ENCODE measurements around the gene ST6GALNAC4. TPM values are rescaled to one million over a fixed set of nuclear protein-coding genes. Genes with fewer than 3 reads are reported as not detected.

Gene ST6GALNAC4, protein sequence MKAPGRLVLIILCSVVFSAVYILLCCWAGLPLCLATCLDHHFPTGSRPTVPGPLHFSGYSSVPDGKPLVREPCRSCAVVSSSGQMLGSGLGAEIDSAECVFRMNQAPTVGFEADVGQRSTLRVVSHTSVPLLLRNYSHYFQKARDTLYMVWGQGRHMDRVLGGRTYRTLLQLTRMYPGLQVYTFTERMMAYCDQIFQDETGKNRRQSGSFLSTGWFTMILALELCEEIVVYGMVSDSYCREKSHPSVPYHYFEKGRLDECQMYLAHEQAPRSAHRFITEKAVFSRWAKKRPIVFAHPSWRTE
- total RNA-seq = 198 and 199 TPM in 2 replicates
- total RNA-seq (2013) = 26.9 TPM
- 80.5 and 98.8 TPM in 2 replicates for polyA plus RNA-seq
- 77.7 and 116 TPM in 2 replicates for polyA minus RNA-seq

DNA sequence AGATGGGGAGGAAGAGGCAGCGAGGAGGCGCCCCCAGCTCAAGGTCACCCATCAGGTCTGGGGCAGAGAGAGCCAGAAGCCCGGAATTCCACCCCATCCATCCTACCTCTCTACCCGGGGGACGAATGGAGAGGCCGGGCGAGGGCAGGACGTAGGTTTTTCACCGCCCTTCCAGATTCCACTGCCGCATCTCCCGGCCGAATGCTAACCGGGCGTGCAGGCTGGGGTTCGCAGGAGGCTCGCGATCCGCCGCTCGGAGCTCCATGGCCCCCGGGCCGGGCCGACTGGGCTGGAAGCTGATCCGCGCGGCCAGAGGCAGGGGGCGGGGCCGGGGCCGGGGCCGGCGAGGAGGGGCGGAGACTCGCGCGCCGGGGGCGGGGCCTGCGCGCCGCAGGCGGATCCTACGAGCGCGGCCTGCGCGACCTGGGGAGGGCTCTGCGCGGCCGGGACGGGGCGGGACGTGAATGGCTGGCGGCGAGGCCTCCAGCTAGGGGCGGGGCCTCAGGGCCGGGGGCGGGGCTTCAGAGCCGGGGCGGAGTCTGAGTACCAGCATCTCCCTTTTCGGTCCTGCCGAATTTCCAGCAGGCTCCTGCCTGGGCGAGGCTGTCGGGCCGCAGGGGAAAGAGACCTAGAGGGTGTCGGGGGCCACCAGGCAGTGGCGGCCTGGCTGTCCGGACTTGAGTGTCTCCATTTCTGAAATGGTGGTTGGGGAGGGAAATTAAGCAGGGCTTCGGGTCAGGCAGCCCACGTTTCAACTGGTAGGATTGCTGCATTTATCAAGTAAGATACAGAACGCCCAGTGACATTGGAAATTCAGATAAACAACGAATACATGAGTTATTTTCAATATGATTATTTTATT lies at the start of gene ST6GALNAC4:
TSS of gene ST6GALNAC4 (minus strand) at position 322 of the 862 bp plus-strand sequence. CDS start 622 bp downstream, outside the sequence.
- peaks cover 70% of the 10 kb centered on the region for H3K79me2 ChIP-seq (ENCODE audit: control insufficient read depth, insufficient read depth, low read length)
- peak within 1 kb of the TSS; percentile 94 for H3K4me3 Mint-ChIP-seq

More for the DNA sequence above, at the start of gene ST6GALNAC4:
- Histone ChIP-seq H2AFZ (ENCODE audit: insufficient read depth, low read depth, low read length, poor library complexity, severe bottlenecking) (peak within 1 kb of the TSS; percentile 68), H3K4me3 (ENCODE audit: control extremely low read depth in 1 of 5, extremely low read depth in 1 of 5, insufficient read depth in 1 of 5, low read depth in 2 of 5, low read length in 4 of 5) (peak within 1 kb of the TSS; percentile 71 to 99 (median 79)), H4K20me1 (ENCODE audit: control insufficient read depth, insufficient read depth, low read length, poor library complexity, severe bottlenecking) (no peaks in the 10 kb centered on the region), H3K4me2 (replicated peaks; ENCODE audit: low read depth, low read length, poor library complexity, severe bottlenecking) (peak within 1 kb of the TSS; percentile 100), H3K27me3 (replicated peaks in 1 of 4; ENCODE audit: control extremely low read depth in 1 of 4, control insufficient read depth in 3 of 4, insufficient read depth in 4 of 4, low read length in 3 of 4) (peaks cover 0 to 2% (median 0%) of the 10 kb centered on the region in 4 experiments), H3K9me3 (ENCODE audit: control extremely low read depth in 1 of 3, control insufficient read depth in 2 of 3, insufficient read depth in 1 of 3, low read length in 2 of 3) (no peaks in the 10 kb centered on the region), H3K9ac (ENCODE audit: low read length) (peak within 1 kb of the TSS; percentile 97), H3K4me1 (ENCODE audit: control insufficient read depth in 2 of 2, insufficient read depth in 2 of 2, low read length in 2 of 2) (peaks cover 44 to 77% of the 10 kb centered on the region in 2 donors), H3K27ac (ENCODE audit: low read length in 2 of 2) (peak within 1 kb of the TSS; percentile 89 to 91), H3K36me3 (replicated peaks in 1 of 2; ENCODE audit: control extremely low read depth in 1 of 2, control insufficient read depth in 1 of 2, extremely low read depth in 1 of 2, insufficient read depth in 2 of 2, low read length in 1 of 2) (peaks cover 0 to 23% of the 10 kb centered on the region in 2 experiments)
- DNase-seq = peak; percentile 95
- Mint-ChIP-seq H3K27me3 (no peaks in the 10 kb centered on the region), H3K9me3 (ENCODE audit: insufficient read depth) (no peaks in the 10 kb centered on the region), H3K27ac (peak within 1 kb of the TSS; percentile 98), H3K4me1 (peaks cover 68% of the 10 kb centered on the region)
- CTCF ChIA-PET = interaction anchor here (0.6 to 17.3 kb wide), 13 partner anchors 12 to 182 kb away, joined by 3 to 237 read pairs (median 5); partner anchors contain the start of genes CDK9, SH2D3C and TOR2A
- no peak for TF ChIP-seq EZH2 (IDR thresholded peaks at IDR 0.05; ENCODE audit: borderline replicate concordance, insufficient read depth, low read depth, low read length, poor library complexity, severe bottlenecking)
- TF ChIP-seq, protein P1, sequence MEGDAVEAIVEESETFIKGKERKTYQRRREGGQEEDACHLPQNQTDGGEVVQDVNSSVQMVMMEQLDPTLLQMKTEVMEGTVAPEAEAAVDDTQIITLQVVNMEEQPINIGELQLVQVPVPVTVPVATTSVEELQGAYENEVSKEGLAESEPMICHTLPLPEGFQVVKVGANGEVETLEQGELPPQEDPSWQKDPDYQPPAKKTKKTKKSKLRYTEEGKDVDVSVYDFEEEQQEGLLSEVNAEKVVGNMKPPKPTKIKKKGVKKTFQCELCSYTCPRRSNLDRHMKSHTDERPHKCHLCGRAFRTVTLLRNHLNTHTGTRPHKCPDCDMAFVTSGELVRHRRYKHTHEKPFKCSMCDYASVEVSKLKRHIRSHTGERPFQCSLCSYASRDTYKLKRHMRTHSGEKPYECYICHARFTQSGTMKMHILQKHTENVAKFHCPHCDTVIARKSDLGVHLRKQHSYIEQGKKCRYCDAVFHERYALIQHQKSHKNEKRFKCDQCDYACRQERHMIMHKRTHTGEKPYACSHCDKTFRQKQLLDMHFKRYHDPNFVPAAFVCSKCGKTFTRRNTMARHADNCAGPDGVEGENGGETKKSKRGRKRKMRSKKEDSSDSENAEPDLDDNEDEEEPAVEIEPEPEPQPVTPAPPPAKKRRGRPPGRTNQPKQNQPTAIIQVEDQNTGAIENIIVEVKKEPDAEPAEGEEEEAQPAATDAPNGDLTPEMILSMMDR (IDR thresholded peaks at IDR 0.05) = no peak
- POLR2A ChIA-PET = interaction anchor here (0.7 to 6.4 kb wide), 11 partner anchors 15 to 212 kb away, joined by 3 to 228 read pairs (median 5); partner anchors contain the start of genes CDK9, ENG, ST6GALNAC6 and TOR2A
- ATAC-seq (ENCODE audit: low read depth) = peak; percentile 82
- WGBS (ENCODE audit: insufficient coverage) = 1% methylated on average over 67 of the region's 71 CpGs
- intact Hi-C loops (cut with micrococcal nuclease) = loop anchor here (1.0 to 5.0 kb wide), 11 partner anchors 11 to 692 kb away; partner anchors contain the start of genes FPGS, PIP5KL1, ST6GALNAC6 and STXBP1

Data from B cell (primary cell).